Superior temporal gyrus (tissue), 1 donor: ENCODE data around the gene ROBO2.

Experiments
- DNase-seq: peaks from one replicate; pipeline ENCODE4 v3.0.0-alpha.2; 2016; ENCODE audit errors: extremely low spot score

The ROBO2 gene

DNA sequence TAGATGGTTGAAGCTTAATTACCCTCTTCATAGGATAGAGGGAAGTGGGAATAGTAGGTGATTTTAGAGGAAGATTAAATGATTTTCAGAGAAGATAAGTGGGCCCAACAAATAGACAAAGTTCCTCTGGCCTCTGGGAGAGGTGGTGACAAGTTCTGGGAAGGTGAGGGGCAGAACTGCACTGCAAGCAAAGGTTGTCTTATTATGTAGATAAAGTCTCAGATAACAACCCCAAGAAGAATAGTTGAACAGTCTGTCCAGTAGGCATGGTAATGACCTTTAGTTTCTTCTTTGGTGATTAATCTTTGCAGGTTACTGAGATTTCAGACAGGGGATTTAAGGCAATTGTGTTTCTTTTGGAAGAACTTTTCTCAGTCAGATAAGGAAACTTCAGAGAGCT lies 439.1 kb downstream of the ROBO2 start:
- no peak for DNase-seq

DNA sequence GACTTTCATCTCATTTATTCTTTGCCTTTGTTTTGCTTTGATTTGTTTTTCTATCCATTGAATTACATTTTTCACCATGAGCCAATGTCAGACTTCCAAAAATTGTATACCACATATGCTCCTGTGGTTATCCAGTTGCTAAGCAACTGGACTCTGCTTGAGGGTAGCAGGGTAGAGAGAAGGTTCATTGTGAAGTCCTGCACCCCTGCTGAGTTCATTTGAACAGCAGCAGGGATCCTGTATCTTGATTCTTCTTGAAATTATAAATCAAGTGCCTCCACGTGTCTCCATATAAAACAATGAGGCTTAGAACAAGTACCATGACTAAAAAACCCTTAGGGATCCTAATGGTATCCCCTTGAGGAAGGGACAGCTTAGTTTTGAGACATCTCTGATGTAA lies 449.3 kb downstream of the ROBO2 start:
- DNase-seq = no peak

DNA sequence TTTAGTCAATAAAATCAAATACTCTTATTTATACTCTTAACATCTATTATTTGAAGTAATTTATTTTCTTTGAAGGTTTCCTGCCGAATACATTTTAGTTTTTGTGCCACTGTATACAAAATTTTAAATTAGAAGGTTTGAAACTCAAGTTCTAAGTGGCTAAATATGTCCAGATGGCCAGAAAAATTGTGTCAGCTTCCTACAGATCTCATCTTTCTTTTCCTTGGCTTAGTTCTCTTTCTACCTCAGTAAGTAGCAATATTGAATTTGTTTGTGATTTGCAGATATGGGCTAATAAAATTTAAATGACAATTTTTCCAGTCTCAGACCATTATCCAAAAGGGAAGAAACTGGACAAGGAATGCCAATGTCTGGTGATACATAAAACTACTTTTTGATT lies 452.1 kb downstream of the ROBO2 start:
- no peak for DNase-seq

DNA sequence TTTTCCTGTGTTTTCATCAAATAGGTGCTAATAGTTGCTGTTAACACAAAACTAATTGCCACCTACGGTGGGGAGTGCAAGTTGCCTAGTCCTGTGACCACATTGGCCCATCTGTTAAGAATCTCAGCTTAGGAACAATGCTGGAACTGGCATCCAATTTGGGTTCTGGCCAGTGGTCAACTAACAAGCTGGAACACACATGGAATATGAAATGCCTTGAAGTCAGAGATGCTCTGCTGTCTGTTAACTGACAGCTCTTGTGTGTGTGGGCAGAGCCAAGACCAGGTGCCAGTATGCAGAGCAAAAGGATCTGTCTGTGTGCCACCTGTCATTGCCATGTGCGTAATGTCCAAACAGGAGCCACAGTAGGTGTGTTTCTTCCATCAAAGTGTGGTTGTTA lies 460.8 kb downstream of the ROBO2 start:
- no peak for DNase-seq

DNA sequence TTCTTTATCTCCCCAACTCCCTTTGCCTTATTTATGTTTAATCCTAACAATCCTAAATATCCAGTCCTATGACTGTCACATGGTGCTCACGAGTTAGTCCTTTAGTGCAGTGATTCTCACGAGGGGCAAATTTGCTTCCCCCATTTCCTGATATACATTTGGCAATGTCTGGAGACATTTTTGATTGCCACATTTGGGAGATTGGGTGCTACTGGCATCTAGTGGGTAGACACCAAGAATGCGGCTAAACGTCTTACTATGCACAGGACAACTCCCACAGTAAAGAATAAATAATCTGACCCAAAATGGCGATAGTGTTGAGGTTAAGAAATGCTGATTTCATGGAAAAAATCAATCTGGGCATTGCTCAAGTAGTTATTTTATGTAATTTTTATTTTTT lies 466.5 kb downstream of the ROBO2 start:
- DNase-seq = no peak

DNA sequence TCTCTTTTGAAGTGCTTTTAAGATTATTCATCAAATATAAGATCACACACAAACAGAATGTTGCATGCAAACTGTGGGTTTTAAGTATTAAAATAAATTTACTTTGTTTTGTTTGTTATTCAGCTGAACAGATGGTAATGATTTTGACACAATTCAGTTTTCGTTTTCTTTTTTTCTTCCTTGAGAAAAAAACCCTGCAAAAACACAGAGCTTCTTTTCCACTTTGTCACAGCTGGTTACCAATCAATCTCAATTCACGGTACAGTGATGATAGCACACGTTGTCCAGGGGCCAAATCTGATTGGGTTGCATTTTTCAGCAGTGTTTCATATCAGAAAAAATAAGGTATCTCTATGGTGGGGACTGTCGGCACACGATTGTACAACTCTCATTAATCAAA lies 473.6 kb downstream of the ROBO2 start:
- no peak for DNase-seq

DNA sequence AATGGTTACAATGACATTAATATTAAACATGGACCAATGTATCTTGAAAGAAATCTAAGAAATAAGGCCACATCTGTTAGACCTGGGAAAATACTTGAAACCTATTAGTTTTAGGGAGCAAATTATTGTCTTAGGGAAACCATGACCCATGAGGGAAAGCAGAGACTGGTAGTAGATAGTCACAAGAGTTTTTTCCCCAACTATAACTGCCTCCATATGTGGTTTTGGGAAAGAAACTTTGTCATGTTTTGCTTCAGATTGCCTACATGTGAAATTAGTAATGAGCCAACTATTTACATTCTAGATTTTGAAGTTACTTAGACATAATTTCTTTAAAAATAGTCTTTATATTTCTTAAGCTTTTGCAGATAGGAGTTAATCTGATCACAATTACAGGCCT lies 474.9 kb downstream of the ROBO2 start:
- no peak for DNase-seq

DNA sequence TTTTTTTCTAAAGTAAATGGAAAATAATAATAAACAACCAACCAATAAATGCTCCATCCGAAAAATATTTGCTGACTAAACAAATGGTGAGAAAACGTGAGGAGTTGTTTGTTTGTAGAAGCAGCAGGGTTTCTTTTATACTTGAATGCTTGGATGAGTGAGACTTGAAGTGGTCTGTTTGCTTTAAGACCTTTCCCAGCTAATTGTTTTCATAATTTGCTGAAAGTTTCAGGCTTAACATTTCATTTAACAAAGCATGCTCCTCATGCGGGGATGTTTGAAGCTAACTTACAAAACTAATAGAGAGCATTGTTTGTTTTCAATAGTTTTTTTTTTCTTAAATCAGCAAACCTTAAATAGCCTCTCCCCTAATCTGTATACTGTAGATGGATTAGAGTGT lies 484.6 kb downstream of the ROBO2 start:
- no peak for DNase-seq

DNA sequence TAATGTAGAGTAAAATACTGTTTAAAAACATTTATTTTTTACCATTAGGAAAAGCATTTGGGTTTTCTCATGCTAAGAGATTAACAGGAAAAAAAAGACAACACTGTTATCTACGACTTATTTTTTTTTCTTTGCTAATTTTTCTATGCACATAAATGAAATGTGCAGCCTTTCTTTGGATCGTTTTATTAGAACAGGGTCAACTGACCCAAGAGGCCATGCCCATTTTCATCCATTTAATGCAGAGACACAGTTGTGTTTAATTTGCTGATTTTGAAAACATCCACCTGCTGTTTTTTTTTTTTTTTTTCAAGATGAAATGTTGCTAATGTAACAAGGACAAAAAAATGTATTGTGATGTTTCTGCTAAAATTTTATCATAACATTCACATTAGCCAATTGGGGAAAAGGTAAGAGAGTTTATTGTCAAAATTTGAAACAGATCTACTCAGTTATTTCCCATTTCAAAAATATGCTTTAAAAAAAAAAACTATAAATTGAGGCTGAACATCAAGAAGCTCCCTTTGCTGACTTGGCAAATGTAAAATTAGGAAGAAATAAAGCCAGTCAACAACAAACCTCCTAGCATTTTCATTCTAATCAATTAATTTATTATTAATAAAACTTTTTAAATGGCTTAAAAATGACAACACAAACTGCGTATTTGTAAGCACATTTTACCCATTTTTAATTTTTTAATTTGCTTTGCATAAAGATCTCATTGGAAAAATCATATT lies 485.2 kb downstream of the ROBO2 start:
- DNase-seq = no peak

DNA sequence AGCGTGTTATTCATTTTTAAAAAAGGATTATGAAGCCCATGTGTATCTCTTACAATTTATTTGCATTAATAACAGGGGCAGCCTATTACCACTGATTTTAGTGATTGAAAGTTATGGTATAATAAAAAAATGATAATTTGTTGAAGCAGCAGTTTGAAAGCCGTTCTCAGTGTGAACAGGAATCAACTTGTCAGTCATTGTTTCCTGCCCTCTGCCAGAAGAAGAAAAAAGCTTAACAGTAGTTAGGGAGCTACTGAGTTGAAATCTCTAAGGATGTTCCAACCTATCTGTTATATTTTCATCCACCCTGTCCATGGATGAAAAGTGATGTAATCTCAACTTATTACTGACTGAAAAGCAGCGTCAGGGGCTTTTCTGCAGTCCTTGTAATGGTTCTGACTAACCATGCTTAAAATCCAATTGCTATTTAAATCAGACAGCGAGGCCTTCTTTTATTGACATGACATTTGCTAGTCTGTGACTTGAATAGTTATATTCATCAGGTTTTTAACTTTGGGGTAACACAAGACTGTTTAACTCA lies 486.7 kb downstream of the ROBO2 start:
- no peak for DNase-seq

DNA sequence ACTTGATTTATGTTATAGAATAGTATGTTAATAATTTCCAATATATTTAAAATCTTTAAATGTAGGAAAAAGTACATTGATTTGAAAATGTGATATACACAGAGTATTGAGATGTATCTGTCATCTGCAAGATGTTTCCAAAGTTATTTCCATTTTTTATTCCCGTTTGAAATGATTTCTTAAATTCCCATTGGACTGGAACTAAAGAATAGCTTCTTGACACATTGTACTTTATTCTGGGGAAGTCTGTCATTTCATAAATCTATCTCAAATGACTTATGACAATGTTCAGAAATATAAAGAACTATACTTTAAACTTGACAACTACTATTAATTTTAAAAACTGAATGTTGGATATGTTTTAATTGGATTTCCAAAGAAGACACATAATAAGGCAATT lies 489.6 kb downstream of the ROBO2 start:
- no peak for DNase-seq

DNA sequence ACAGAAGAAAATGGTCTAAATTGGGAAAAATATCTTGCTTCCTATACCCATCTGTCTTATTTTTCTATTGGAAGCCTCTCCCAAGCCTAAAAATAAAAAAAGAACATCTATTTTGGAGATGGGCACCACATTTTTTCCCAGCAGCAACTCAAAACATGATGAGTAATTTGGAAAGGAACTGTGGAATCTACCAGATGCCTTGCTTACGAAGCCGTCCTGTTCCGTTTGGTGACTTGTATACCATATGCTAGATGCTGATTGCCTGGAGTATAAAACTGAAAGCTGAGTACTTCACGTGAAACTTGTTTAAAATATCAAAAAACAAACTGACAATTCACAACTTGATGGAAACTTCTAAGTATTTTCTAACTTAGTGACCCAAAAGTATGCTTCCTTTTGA lies 491.0 kb downstream of the ROBO2 start:
- DNase-seq = peak; percentile 75

DNA sequence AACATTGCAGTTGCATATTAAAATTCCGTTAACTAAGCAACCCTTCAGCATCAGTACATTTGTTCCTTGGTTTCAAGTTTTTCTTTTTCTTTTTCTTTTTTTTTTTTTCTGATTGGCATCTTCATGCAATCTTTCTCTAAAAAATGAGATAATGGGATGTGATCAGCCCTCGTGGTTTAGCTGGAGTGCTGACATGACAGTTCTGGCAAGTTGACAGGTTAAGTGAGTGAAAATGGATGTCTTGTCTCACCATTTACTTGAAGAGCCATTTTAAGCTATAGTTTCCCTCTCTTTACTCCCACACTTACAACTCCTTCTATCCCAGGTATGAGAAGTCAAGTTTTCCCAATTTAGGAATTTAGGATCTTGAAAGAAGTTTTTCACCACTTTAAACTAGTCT lies 495.2 kb downstream of the ROBO2 start:
- DNase-seq = no peak

DNA sequence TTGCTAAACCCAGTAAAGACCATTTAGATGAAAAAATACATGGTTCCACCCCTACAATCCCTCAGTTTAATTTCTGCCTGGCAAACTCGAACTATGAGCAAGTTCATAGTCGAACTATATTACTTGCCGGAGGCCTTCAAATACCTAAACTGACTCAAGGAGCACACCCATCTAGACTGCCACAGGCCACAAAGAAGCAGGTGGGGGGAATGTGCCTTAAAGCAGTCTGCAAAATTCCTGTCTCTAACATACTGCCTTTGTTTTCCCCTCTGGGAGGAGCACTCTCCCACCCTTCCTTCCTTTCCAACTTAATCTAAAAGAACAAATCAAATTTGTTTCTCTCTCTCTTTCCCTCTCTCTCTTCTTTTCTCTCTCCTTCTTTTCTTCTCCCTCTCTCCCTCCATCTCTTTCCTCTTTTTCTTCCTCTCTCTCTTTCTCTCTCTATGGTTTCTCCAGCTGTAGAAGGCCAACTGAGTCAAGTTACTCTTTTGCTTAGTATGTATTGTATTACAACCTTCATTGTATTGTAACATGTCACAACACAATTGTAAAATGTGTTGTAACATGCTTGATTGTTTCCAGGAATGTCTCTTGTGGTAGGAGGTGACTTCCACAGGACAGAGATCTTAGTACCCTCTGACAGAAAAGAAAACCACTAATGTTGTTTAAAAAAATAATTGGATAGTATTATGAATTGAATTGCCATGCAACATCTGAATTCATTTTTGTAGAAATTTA lies 496.3 kb downstream of the ROBO2 start:
- no peak for DNase-seq

DNA sequence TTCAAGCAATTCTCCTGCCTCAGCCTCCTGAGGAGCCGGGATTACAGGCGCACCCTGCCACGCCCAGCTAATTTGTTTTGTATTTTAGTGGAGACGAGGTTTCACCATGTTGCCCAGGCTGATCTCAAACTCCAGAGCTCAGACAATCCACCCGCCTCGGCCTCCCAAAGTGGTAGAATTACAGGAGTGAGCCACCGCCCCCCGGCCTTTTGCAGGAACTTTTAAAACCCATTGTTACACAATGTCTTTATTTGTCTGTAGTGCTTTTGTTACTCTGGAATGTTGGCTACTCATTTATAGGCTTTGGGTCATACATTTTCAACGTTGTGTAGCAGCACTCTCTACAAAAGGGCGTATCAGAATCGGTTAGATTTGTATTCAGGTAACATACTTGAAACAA lies 499.1 kb downstream of the ROBO2 start:
- no peak for DNase-seq

DNA sequence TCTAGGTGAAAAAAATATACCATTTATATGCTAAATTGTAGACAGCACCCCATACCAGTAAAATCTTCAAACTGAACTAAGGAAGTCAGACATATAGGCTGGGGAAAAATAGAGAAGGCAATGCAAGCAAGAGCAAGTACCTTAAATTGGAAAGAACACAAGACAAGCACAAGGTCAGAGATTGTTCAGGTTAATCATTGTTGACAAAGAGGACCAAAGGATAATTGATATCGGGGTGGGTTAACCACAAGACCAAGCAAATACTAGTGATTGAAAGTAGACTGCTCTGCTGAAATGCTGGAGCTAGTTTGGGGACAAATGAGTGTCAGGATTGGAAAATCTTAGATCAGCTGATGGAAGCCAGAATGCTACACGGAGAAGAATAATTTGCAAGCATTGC lies 499.8 kb downstream of the ROBO2 start:
- DNase-seq = no peak

DNA sequence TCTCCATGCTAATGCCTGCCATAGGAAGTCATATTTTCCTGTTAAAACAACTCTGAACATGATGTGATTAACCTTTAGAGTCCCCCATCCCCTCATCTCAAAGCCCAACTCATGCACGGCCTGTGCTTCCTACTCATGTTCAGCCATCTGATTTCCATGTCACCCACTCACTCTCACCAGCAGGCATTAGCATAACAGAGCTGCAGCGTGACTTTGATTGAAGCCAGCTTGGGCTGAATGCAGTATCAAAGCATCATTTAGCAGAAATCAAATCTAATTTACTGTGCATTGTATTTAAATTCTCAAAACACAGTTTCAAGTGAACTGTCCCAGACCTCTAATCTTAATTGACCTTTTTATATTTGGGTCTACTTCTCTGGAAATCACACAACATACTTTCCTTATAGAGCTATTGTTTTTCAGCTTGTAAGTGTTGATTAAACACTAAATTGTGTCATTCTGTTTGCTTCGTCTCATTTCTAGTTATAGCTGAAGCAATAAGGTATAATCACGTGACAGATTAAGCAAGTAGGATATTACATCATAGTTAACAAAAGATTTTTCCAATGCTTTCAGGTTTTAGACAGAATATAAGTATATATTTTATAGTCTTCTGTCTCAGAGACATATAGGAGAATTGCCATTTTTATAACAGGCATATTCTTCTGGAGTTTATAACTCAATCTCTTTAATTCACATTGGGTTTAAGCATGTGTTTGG lies 501.5 kb downstream of the ROBO2 start:
- DNase-seq = peak; percentile 26

DNA sequence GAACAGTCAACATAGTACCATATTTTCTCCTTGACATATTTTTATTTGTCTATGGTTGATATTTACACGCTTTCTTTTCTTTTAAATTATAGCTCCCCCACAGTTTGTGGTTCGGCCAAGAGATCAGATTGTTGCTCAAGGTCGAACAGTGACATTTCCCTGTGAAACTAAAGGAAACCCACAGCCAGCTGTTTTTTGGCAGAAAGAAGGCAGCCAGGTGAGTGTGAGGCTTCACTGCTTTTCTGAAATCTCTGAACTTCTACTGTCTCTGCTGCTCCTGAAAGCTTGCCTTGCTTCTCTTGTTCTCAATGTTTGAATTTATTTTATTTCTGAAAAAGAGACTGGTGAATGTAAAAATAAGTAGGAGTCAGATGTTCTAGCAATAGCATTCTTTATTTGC lies 506.3 kb downstream of the ROBO2 start:
- DNase-seq = no peak

DNA sequence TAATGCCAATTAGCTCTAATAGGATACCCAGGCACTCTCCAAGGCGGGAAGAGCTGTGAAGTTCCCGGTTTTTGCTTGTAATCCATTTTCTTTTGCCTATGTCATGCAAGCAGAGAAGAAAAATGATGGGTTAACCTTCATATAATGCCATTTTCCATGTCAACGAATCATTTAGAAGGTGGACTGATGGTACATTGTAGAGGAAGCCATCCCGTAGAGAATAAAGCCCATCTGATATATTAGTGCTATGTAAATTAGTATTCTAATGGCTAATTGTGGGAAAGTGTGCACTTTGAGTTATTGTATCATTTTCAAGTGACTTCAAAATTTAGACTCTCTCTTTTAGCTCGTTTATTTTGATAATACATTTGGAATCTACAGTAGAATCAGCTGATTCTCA lies 509.1 kb downstream of the ROBO2 start:
- DNase-seq = no peak

DNA sequence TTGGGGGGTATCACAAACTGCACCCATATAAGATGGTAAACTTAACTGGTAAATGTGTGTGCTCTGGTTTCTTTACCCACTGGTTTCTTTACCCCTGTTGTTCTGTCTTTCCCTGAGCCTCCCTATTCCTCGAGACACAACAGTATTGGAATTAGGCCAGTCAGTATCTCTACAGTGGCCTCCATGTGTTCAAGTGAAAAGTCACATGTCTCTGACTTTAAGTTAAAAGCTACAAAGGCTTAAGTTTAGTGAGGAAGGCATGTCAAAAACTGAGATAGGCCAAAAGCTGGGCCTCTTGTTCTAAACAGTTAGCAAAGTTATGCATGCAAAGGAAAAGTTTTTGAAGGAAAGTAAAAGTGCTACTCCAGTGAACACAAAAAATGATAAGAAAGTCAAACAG lies 513.3 kb downstream of the ROBO2 start:
- no peak for DNase-seq

DNA sequence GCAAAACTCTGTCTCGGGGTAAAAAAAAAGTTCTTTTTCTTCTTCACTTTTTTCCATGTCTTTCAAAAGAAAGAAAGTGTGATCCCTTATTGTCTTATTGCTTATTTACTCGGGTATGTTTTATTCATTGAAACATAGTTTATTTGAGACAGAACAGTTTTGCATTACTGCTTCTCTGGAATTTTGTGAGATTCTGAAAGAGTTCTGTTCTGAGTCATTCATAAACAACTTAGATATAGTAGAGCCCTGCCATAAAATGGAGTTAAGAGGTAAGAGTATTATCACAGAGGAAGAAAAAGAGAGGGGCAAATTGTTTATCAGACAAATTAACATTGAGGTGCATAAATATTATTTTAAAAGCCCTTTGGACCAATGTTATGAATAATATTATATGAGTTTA lies 522.2 kb downstream of the ROBO2 start:
- DNase-seq = no peak

DNA sequence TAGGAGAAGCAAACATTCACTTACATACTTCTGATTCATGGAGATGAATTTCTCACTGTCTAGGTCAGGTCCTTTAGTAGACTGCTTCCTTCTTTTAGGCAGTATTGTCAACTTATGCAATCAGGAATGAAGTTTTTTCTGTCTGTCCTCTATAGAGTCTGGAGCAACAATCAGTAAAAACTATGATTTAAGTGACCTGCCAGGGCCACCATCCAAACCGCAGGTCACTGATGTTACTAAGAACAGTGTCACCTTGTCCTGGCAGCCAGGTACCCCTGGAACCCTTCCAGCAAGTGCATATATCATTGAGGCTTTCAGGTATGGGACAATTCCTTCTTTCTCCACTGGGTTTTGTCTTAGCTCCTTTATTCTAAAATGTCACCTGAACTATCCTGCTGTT lies 523.1 kb downstream of the ROBO2 start:
- DNase-seq = no peak

DNA sequence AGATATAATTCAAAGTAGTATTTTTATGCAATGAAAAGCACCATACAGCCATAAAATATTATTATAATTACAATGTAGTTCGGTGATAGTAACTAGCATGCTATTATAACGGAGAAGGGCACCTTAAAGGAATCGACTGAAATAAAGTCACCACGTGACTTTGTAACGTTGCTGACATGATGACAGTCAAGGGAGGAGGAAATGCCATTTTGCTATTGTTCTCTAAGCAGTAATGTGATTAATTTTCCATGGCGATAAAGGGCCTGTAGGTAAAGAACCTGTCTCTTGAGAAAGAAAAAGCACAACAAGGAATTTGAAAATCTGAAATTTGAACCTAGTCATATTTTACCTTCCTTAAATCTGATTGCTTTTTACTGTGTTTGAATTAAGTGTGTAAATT lies 526.2 kb downstream of the ROBO2 start:
- no peak for DNase-seq
